Neural progenitor cell (in vitro differentiated cells): ENCODE data around the gene NETO2. TPM values are rescaled to one million over a fixed set of nuclear protein-coding genes. Genes with fewer than 3 reads are reported as not detected.

Experiments used
- DNase-seq: peaks from one replicate; pipeline ENCODE4 v3.0.0-alpha.2; 2016; ENCODE audit warnings: low spot score
- H2AFZ ChIP-seq: fragments of 200-600 bp; sonication (generic); replicated peaks from 2 replicates; pipeline ENCODE4 v1.6.1; 2016; ENCODE audit warnings: antibody characterized with exemption
- H3F3A ChIP-seq: fragments of 200-600 bp; sonication (generic); 2 replicates; pipeline ENCODE4 v1.6.1; 2016; ENCODE audit warnings: antibody characterized with exemption, low read depth
- H3K27ac ChIP-seq: fragments of 200-600 bp; sonication (generic); 2 replicates; pipeline ENCODE4 v1.5.1; 2016; ENCODE audit warnings: mild to moderate bottlenecking
- H3K27me3 ChIP-seq: fragments of 200-600 bp; sonication (generic); 2 replicates; pipeline ENCODE4 v1.6.1; 2016; ENCODE audit warnings: mild to moderate bottlenecking, moderate library complexity
- H3K36me3 ChIP-seq: fragments of 200-600 bp; sonication (generic); 2 replicates; pipeline ENCODE4 v1.5.1; 2016
- H3K4me1 ChIP-seq: fragments of 200-600 bp; sonication (generic); 2 replicates; pipeline ENCODE4 v1.6.1; 2016; ENCODE audit warnings: mixed run types
- H3K4me2 ChIP-seq: fragments of 200-600 bp; sonication (generic); 2 replicates; pipeline ENCODE4 v1.6.1; 2016
- H3K4me3 ChIP-seq: fragments of 200-600 bp; sonication (generic); 2 replicates; pipeline ENCODE4 v1.5.1; 2016
- H3K79me2 ChIP-seq: fragments of 200-600 bp; sonication (generic); 2 replicates; pipeline ENCODE4 v1.6.1; 2016; ENCODE audit warnings: low read depth
- H3K9ac ChIP-seq: fragments of 200-600 bp; sonication (generic); 2 replicates; pipeline ENCODE4 v1.6.1; 2016
- H3K9me3 ChIP-seq: fragments of 200-600 bp; sonication (generic); 2 replicates; pipeline ENCODE4 v1.5.1; 2016; ENCODE audit warnings: low read depth
- H4K20me1 ChIP-seq: fragments of 200-600 bp; sonication (generic); 2 replicates; pipeline ENCODE4 v1.6.1; 2016; ENCODE audit warnings: low read depth
- H3K27ac Mint-ChIP-seq: 3 replicates; pipeline ENCODE4 v1.8.0; 2021; ENCODE audit warnings: mixed read lengths
- H3K27me3 Mint-ChIP-seq: 2 replicates; pipeline ENCODE4 v1.8.0; 2022; ENCODE audit warnings: low read depth, mild to moderate bottlenecking, inconsistent platforms, moderate library complexity, mixed read lengths; ENCODE audit not compliant: insufficient read depth
- H3K36me3 Mint-ChIP-seq: 3 replicates; pipeline ENCODE4 v1.8.0; 2021; ENCODE audit warnings: mixed read lengths
- H3K4me1 Mint-ChIP-seq: 3 replicates; pipeline ENCODE4 v1.8.0; 2021; ENCODE audit warnings: mixed read lengths
- H3K4me3 Mint-ChIP-seq: 3 replicates; pipeline ENCODE4 v1.8.0; 2021; ENCODE audit warnings: mild to moderate bottlenecking, moderate library complexity, mixed read lengths
- H3K9me3 Mint-ChIP-seq: 3 replicates; pipeline ENCODE4 v1.8.0; 2020; ENCODE audit warnings: mixed read lengths
- EZH2 ChIP-seq: fragments of 200-600 bp; sonication (generic); IDR thresholded peaks from 2 replicates; pipeline ENCODE4 v1.6.1; 2017; ENCODE audit warnings: antibody characterized with exemption, mild to moderate bottlenecking, moderate library complexity
- EZH2phosphoT487 ChIP-seq: fragments of 200-600 bp; sonication (generic); IDR thresholded peaks from 2 replicates; pipeline ENCODE4 v1.6.1; 2017; ENCODE audit warnings: antibody characterized with exemption
- total RNA-seq: library from RNA; depleted of rRNA; stranded (reverse); fragments of >200 nt; gene quantifications from 2 replicates; pipeline ENCODE4 v1.2.3, GENCODE V29; 2015; ENCODE audit warnings: low replicate concordance
- TF ChIP-seq, protein P1 (sequence below): fragments of 200-600 bp; sonication (generic); IDR thresholded peaks from 2 replicates; pipeline ENCODE4 v1.5.1; 2017; ENCODE audit warnings: antibody characterized with exemption, mild to moderate bottlenecking

The NETO2 gene
- total RNA-seq, 1 donor from 2014 or later, result 32.0 TPM

DNA sequence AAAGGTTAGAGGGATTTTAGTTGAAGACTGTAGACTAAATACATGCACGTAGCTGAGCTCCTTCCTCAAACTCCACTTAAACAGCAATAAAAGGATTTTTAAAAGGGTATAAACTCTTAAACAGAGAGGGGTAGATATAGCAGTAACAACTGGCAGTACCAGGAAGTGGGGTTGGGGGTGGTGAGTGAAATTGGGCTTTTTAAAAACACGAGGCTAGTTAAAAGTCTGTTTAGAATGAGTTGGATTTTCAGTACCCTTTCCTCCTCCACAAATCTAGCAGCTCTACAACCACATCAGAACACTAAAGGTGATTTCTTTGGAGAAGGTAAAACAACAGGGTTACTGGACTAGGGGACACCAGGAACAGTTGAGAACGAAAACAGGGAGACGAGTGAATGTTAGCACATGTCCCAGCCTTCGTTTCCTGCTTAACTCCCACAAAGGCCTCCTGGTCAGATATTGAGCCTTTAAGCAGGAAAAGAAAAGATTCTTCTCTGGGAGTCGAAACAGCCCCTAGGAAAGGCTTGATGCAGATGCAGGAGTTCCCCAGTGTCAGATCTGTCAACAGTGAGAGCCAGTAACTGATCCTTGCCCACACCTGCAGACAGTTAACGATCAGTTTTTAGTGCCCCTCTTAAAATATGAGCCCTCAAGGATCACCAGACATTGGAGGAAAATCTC lies 13.8 kb downstream of the NETO2 start:
- H3K36me3 Mint-ChIP-seq, result peaks cover 34% of the 10 kb centered on the region
- H3K27ac Mint-ChIP-seq, result peak overlapping the region; percentile 47
- DNase-seq, result peak; percentile 47
- H3K4me3 Mint-ChIP-seq, result no peak overlapping the region
- no peaks in the 10 kb centered on the region for H3K9me3 ChIP-seq
- H3K4me1 ChIP-seq, result peaks cover 20% of the 10 kb centered on the region
- H3K9ac ChIP-seq, result no peak overlapping the region
- peaks cover 20% of the 10 kb centered on the region for H3F3A ChIP-seq
- TF ChIP-seq, protein P1, sequence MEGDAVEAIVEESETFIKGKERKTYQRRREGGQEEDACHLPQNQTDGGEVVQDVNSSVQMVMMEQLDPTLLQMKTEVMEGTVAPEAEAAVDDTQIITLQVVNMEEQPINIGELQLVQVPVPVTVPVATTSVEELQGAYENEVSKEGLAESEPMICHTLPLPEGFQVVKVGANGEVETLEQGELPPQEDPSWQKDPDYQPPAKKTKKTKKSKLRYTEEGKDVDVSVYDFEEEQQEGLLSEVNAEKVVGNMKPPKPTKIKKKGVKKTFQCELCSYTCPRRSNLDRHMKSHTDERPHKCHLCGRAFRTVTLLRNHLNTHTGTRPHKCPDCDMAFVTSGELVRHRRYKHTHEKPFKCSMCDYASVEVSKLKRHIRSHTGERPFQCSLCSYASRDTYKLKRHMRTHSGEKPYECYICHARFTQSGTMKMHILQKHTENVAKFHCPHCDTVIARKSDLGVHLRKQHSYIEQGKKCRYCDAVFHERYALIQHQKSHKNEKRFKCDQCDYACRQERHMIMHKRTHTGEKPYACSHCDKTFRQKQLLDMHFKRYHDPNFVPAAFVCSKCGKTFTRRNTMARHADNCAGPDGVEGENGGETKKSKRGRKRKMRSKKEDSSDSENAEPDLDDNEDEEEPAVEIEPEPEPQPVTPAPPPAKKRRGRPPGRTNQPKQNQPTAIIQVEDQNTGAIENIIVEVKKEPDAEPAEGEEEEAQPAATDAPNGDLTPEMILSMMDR, result no peak
- TF ChIP-seq EZH2 (no peak), EZH2phosphoT487 (no peak)
- peaks cover 5% of the 10 kb centered on the region for H3K4me1 Mint-ChIP-seq
- H3K36me3 ChIP-seq, result no peaks in the 10 kb centered on the region
- H2AFZ ChIP-seq, result peak overlapping the region; percentile 76
- H3K79me2 ChIP-seq, result peaks cover 57% of the 10 kb centered on the region
- H3K27me3 ChIP-seq, result no peaks in the 10 kb centered on the region
- H4K20me1 ChIP-seq, result peaks cover 4% of the 10 kb centered on the region
- H3K9me3 Mint-ChIP-seq, result peaks cover 2% of the 10 kb centered on the region
- peaks cover 2% of the 10 kb centered on the region for H3K27me3 Mint-ChIP-seq
- no peak overlapping the region for H3K4me3 ChIP-seq
- peak overlapping the region; percentile 53 for H3K4me2 ChIP-seq
- peak overlapping the region; percentile 43 for H3K27ac ChIP-seq

DNA sequence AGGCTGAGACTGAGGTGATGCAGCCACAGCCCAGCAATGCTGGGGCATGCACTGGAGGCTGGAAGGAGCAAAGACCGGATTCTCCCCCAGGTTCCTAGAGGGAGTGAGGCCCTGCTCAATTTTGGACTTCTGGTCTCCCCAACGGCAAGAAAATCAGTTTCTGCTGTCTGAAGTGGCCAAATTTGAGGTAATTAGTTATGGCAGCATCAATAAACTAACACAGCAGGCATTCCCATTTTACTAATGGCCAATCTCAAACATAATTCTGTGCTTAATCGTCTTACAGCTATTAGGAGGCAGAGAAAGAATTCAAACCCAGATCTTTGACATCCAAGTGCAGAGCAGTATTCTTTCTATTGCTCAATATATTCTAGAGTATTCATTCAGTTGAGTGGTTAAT lies 16.2 kb downstream of the NETO2 start:
- no peaks in the 10 kb centered on the region for H3K9me3 Mint-ChIP-seq
- peaks cover 38% of the 10 kb centered on the region for H3K79me2 ChIP-seq
- H3K4me1 Mint-ChIP-seq, result peaks cover 5% of the 10 kb centered on the region

DNA sequence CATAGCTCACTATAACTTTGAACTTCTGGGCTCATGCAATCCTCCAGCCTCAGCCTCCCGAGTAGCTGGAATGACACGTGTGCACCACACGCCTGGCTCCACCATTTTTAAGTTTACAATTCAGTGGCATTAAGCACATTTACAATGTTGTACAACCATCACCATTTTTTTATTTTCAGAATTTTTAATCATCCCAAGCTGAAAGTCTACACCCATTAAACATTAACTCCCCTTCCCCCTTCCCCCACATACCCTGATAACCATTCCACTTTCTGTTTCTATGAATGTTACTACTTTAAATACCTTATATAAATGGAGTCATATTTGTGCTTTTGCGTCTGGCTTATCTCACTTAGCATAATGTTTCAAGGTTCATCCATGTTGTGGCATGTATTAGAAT lies 18.0 kb downstream of the NETO2 start:
- H3K27ac ChIP-seq, result no peak overlapping the region
- peaks cover 20% of the 10 kb centered on the region for H3K4me1 ChIP-seq
- H4K20me1 ChIP-seq, result no peaks in the 10 kb centered on the region
- H3K4me1 Mint-ChIP-seq, result peaks cover 5% of the 10 kb centered on the region
- no peak overlapping the region for H3K9ac ChIP-seq
- no peak for DNase-seq
- no peak overlapping the region for H3K4me3 Mint-ChIP-seq
- H3F3A ChIP-seq, result peaks cover 16% of the 10 kb centered on the region
- no peaks in the 10 kb centered on the region for H3K9me3 ChIP-seq
- no peaks in the 10 kb centered on the region for H3K27me3 ChIP-seq
- H2AFZ ChIP-seq, result no peak overlapping the region
- no peaks in the 10 kb centered on the region for H3K9me3 Mint-ChIP-seq
- no peaks in the 10 kb centered on the region for H3K27me3 Mint-ChIP-seq
- H3K4me3 ChIP-seq, result no peak overlapping the region
- H3K4me2 ChIP-seq, result no peak overlapping the region
- H3K36me3 ChIP-seq, result no peaks in the 10 kb centered on the region
- H3K36me3 Mint-ChIP-seq, result peaks cover 28% of the 10 kb centered on the region
- no peak for TF ChIP-seq EZH2phosphoT487
- TF ChIP-seq, protein P1, result no peak
- TF ChIP-seq EZH2, result no peak
- no peak overlapping the region for H3K27ac Mint-ChIP-seq
- peaks cover 20% of the 10 kb centered on the region for H3K79me2 ChIP-seq

More for the DNA sequence above, 16.2 kb downstream of the NETO2 start:
- H3K27ac Mint-ChIP-seq, result no peak overlapping the region
- Histone ChIP-seq H3K9ac (no peak overlapping the region), H3K4me3 (no peak overlapping the region), H3K4me2 (no peak overlapping the region), H3F3A (peaks cover 20% of the 10 kb centered on the region), H3K4me1 (peaks cover 20% of the 10 kb centered on the region), H3K36me3 (no peaks in the 10 kb centered on the region), H3K27me3 (no peaks in the 10 kb centered on the region), H3K27ac (no peak overlapping the region), H2AFZ (no peak overlapping the region), H4K20me1 (no peaks in the 10 kb centered on the region), H3K9me3 (no peaks in the 10 kb centered on the region)
- H3K4me3 Mint-ChIP-seq, result no peak overlapping the region
- peaks cover 25% of the 10 kb centered on the region for H3K36me3 Mint-ChIP-seq
- no peaks in the 10 kb centered on the region for H3K27me3 Mint-ChIP-seq
- TF ChIP-seq, protein P1, result no peak
- TF ChIP-seq EZH2phosphoT487 (no peak), EZH2 (no peak)
- no peak for DNase-seq
